AG08396 (cell line): Measurements from ENCODE around the gene NOTCH2NLA.
"Not testable (repeated sequence)": the region's sequence is repeated elsewhere in the genome, so short reads cannot be mapped to it uniquely, and the experiment has no call there.

Experiments
- DNase-seq: peaks from one replicate; pipeline ENCODE4 v3.0.0; 2012; ENCODE audit warnings: low spot score, mixed read lengths

NOTCH2NLA gene

GRCh38 chr1:146228710-146229477, at the start of gene NOTCH2NLA:
NOTCH2NLA (minus strand) TSS chr1:146229021; CDS start chr1:146189337, 39,684 bp downstream.
- DNase-seq = not testable (repeated sequence)

- not testable (repeated sequence) for DNase-seq
These were observed 49.5 kb upstream of the NOTCH2NLA start for GRCh38 chr1:146278346-146278745.

- not testable (repeated sequence) for DNase-seq
These were observed 48.3 kb upstream of the NOTCH2NLA start for GRCh38 chr1:146277087-146277486.

- not testable (repeated sequence) for DNase-seq
These were observed 45.3 kb upstream of the NOTCH2NLA start for GRCh38 chr1:146274083-146274482.

- DNase-seq = not testable (repeated sequence)
These were observed 44.4 kb upstream of the NOTCH2NLA start for GRCh38 chr1:146273194-146273593.

- DNase-seq = not testable (repeated sequence)
These were observed 43.9 kb upstream of the NOTCH2NLA start for GRCh38 chr1:146272734-146273133.

GRCh38 chr1:146271977-146272376, 43.2 kb upstream of the NOTCH2NLA start:
- not testable (repeated sequence) for DNase-seq

GRCh38 chr1:146270129-146270528, 41.3 kb upstream of the NOTCH2NLA start:
- DNase-seq = not testable (repeated sequence)

GRCh38 chr1:146266179-146266748, 37.4 kb upstream of the NOTCH2NLA start:
- not testable (repeated sequence) for DNase-seq

- DNase-seq = not testable (repeated sequence)
These were observed 35.9 kb upstream of the NOTCH2NLA start for GRCh38 chr1:146264761-146265160.

- DNase-seq = not testable (repeated sequence)
These were observed 31.3 kb upstream of the NOTCH2NLA start for GRCh38 chr1:146260006-146260730.

- DNase-seq = not testable (repeated sequence)
These were observed 29.3 kb upstream of the NOTCH2NLA start for GRCh38 chr1:146257992-146258552.

- not testable (repeated sequence) for DNase-seq
These were observed 25.9 kb upstream of the NOTCH2NLA start for GRCh38 chr1:146254569-146255197.

- not testable (repeated sequence) for DNase-seq
These were observed 24.5 kb upstream of the NOTCH2NLA start for GRCh38 chr1:146253249-146253855.

GRCh38 chr1:146251523-146251922, 22.7 kb upstream of the NOTCH2NLA start:
- not testable (repeated sequence) for DNase-seq

- DNase-seq = not testable (repeated sequence)
These were observed 19.8 kb upstream of the NOTCH2NLA start for GRCh38 chr1:146248643-146249042.

GRCh38 chr1:146236626-146237025, 7.8 kb upstream of the NOTCH2NLA start:
- not testable (repeated sequence) for DNase-seq

GRCh38 chr1:146236026-146236601, 7.3 kb upstream of the NOTCH2NLA start:
- not testable (repeated sequence) for DNase-seq

GRCh38 chr1:146228144-146228682, 608 bp downstream of the NOTCH2NLA start:
- DNase-seq = not testable (repeated sequence)

- DNase-seq = not testable (repeated sequence)
These were observed 54.3 kb downstream of the NOTCH2NLA start for GRCh38 chr1:146174531-146174930.

GRCh38 chr1:146167740-146168139, 61.1 kb downstream of the NOTCH2NLA start:
- not testable (repeated sequence) for DNase-seq
